Fibroblast of the conjunctiva (primary cell): Measurements from ENCODE around the gene INTS3.

Experiments
- DNase-seq: peaks from one replicate; pipeline ENCODE4 v3.0.0-alpha.2; 2010; ENCODE audit warnings: low read depth

The INTS3 gene, protein sequence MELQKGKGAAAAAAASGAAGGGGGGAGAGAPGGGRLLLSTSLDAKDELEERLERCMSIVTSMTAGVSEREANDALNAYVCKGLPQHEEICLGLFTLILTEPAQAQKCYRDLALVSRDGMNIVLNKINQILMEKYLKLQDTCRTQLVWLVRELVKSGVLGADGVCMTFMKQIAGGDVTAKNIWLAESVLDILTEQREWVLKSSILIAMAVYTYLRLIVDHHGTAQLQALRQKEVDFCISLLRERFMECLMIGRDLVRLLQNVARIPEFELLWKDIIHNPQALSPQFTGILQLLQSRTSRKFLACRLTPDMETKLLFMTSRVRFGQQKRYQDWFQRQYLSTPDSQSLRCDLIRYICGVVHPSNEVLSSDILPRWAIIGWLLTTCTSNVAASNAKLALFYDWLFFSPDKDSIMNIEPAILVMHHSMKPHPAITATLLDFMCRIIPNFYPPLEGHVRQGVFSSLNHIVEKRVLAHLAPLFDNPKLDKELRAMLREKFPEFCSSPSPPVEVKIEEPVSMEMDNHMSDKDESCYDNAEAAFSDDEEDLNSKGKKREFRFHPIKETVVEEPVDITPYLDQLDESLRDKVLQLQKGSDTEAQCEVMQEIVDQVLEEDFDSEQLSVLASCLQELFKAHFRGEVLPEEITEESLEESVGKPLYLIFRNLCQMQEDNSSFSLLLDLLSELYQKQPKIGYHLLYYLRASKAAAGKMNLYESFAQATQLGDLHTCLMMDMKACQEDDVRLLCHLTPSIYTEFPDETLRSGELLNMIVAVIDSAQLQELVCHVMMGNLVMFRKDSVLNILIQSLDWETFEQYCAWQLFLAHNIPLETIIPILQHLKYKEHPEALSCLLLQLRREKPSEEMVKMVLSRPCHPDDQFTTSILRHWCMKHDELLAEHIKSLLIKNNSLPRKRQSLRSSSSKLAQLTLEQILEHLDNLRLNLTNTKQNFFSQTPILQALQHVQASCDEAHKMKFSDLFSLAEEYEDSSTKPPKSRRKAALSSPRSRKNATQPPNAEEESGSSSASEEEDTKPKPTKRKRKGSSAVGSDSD

DNA sequence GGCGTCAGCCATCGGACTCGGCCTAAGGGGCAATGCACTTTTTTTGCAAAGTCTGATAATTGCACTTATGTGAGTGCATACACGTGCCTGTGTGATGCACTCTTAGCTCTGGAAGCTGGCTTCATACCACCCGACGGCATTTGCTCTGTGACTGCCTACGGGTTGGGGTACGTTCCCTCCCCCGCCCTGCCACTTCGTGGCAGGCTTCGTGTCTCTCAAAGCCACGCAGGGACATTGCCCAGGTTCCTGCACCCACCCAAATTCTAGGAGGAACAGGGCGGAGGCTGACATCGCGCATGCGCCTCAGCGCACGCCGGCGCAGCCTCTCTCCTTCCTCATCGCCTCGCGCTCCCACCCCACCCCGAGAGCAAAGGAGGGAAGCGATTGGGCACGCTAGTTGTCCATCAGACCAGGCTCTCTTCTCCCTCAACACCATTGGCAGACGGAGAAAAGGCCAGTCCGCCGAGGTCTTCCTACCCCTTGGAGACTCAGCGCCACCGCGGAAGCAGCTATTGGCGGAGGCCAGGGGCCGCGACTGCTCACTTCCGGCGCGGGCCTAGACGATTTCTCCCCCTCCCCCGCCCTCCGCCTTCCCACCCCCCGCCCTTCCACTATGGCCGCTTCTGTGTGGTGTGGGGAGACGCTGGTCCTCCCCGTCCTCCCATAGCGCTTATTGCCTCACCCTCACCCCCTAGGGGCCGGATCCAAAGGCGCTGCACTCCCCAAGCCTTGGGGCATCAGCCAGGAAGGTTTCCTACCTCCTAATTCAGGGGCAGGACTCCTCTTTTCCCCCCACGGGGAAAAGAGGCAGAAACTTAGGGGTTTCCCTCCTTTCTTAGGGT lies at the start of gene INTS3:
Gene INTS3 (plus strand): TSS at position 588 of the 842 bp plus-strand sequence. CDS start 585 bp downstream, outside the sequence.
- DNase-seq, result peak; percentile 100

DNA sequence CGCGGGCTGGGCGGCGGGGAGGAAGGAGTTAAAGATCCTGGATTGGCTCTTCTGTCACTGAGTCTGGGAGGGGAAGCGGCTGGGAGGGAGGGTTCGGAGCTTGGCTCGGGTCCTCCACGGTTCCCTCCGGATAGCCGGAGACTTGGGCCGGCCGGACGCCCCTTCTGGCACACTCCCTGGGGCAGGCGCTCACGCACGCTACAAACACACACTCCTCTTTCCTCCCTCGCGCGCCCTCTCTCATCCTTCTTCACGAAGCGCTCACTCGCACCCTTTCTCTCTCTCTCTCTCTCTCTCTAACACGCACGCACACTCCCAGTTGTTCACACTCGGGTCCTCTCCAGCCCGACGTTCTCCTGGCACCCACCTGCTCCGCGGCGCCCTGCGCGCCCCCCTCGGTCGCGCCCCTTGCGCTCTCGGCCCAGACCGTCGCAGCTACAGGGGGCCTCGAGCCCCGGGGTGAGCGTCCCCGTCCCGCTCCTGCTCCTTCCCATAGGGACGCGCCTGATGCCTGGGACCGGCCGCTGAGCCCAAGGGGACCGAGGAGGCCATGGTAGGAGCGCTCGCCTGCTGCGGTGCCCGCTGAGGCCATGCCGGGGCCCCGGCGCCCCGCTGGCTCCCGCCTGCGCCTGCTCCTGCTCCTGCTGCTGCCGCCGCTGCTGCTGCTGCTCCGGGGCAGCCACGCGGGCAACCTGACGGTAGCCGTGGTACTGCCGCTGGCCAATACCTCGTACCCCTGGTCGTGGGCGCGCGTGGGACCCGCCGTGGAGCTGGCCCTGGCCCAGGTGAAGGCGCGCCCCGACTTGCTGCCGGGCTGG lies 49.1 kb upstream of the INTS3 start, which contains the start of gene NPR1:
Gene NPR1 (plus strand): TSS at position 170 of the 818 bp plus-strand sequence. CDS start 421 bp downstream, at position 591.
- no peak for DNase-seq

DNA sequence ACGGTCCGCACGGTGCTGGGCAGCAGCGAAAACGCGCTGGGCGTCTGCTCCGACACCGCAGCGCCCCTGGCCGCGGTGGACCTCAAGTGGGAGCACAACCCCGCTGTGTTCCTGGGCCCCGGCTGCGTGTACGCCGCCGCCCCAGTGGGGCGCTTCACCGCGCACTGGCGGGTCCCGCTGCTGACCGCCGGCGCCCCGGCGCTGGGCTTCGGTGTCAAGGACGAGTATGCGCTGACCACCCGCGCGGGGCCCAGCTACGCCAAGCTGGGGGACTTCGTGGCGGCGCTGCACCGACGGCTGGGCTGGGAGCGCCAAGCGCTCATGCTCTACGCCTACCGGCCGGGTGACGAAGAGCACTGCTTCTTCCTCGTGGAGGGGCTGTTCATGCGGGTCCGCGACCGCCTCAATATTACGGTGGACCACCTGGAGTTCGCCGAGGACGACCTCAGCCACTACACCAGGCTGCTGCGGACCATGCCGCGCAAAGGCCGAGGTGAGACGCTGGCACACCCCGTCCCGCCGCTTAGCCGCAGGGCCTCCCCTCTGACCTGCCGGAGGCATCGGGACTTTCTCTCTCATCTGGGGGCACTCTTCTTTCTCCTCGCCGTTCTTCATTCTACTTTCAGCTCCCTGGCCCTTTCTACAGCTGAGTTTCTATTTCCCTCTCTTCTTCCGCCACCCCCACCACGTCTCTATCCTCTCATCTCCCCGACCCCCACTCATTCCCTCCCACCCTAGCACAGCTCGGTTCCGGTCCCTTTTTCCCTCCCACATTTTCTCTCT lies 48.3 kb upstream of the INTS3 start:
- no peak for DNase-seq

DNA sequence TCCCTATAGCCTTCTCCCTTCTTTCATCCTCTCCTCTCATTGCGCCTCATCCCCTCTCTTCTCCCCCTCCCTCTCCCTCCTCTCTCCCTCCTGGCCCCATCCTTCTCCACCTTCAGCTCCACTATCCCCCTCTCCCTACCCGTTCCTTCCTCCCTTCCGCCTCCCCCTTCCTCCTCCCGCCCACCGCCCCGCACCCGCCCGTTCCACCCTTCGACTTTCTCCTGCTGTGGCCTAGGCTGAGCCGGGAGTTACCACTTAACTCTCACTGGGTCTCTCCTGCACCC lies 47.8 kb upstream of the INTS3 start:
- no peak for DNase-seq

DNA sequence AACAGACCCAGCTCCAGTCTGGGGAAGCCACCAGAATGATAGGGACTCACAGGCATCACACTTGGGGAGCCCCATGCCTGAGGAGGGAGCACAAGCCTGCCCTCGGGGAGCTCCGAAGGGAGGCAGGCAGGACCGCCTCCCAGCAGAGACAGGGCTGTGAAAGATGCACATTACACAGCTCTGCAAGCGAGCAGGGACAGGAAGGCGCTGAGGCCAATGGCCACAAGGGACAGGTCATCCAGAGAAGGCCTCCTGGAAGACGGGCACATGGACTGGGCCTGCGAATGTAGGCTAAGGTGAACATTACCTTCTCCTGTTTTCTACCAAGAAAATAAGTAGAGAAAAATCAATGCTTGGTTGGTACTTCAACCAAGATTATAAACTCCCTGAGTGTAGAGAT lies 45.1 kb upstream of the INTS3 start:
- no peak for DNase-seq

DNA sequence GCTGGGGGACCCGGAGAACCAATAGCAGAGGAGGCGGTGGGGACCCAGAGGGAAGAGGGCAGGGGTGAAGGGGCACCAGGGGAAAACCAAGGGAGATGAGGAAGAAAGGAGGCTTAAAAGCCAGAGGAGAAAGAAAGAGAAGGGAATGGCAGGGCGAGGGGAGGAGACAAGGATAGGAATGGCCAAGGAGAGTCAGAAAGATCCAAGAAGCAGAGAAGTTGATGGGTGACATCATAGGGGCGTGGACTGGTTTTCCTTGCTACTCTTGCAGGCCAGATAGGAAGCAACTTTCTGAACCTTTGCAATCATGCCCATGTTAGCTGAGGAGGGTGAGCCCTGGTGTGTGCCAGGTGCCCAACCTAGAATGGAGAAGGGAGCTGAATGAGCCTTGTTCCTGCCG lies 44.0 kb upstream of the INTS3 start:
- no peak for DNase-seq

DNA sequence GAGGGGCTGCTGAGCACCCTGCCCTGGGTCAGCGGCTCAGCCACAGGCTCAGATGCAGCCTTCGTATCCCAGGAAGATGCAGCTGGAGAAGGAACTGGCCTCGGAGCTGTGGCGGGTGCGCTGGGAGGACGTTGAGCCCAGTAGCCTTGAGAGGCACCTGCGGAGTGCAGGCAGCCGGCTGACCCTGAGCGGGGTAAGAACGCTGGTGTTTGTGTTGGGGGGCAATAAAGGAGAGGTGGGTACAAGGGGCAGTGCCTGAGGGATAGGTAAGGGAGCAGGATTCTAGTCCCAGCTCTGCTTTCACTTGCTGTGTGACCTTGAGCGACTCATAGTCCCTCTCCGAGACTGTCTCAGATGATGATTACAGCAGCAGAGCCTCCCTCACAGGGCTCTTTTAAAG lies 43.0 kb upstream of the INTS3 start:
- DNase-seq, result no peak

DNA sequence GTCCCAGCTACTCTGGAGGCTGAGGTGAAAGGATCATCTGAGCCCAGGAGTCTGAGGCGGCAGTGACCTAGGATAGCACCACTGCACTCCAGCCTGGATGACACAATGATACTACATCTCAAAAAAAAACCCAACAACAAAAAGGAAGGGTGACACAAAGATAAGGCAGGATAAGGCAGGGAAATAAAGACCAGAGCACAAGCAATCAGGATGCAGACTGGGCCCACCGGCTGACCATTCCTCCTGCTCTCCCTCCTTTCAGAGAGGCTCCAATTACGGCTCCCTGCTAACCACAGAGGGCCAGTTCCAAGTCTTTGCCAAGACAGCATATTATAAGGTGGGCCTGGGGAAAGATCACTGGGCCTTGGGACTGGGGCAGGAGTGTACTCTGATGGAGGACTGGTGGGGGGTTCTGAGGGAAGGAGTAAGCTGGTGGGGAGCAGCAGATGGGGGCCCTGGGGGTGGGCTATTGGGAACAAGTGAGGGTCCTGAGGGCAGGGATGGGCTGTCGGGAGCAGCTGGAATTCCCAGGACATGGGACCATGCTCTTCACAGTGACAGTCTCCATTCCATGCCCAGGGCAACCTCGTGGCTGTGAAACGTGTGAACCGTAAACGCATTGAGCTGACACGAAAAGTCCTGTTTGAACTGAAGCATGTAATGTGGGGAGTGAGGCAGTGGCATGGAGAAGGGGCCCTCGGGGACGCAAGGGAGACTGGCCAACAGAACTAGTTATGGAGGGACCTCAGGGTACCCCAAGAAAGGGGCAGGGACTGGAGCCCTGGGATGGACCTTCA lies 42.1 kb upstream of the INTS3 start:
- no peak for DNase-seq

DNA sequence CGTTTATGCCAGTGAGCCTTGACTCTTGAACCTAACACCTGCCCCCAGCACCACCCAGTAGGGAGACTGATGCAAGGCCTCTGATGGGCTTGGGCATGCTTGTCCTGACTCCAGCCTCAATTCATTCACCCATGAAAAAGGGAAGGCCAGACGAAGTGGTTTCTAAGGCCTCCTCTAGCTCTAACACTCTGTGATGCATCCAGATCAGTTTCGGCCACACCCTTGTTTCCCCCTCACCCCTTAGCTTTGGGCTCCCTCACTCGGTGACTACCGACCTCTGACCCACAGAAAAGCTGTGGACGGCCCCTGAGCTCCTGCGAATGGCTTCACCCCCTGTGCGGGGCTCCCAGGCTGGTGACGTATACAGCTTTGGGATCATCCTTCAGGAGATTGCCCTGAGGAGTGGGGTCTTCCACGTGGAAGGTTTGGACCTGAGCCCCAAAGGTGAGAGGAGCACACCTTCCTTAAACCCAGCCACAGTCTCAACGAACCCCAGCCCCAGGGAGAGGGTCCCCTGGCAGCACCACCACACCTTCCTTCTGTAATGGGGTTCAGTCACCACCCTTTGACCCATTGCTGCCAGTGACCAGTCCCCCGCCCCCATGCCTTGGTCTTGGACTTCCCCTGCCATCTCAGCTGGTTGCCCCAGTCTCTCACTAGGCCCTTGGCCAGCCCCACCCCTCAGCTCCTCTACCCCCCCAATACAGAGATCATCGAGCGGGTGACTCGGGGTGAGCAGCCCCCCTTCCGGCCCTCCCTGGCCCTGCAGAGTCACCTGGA lies 40.3 kb upstream of the INTS3 start:
- DNase-seq, result no peak

DNA sequence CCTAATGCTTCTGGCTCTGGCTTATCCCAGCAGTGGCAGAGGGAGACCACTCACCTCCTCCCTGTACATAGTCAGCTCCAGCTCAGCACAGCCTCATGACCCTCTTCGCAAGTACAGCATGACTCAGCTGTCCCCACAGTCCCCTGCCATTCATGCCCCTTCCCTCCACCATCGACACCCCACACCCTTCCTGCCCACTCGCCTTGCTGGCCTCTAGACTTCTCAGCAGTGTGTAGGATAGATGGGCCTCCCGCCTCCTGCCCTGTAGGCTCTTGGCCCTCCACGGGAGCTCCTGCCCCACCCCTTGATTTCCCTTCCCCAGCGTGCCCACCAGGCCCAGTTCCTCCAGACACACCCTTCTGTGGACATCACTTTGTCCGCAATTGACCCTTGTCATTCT lies 39.6 kb upstream of the INTS3 start:
- no peak for DNase-seq

DNA sequence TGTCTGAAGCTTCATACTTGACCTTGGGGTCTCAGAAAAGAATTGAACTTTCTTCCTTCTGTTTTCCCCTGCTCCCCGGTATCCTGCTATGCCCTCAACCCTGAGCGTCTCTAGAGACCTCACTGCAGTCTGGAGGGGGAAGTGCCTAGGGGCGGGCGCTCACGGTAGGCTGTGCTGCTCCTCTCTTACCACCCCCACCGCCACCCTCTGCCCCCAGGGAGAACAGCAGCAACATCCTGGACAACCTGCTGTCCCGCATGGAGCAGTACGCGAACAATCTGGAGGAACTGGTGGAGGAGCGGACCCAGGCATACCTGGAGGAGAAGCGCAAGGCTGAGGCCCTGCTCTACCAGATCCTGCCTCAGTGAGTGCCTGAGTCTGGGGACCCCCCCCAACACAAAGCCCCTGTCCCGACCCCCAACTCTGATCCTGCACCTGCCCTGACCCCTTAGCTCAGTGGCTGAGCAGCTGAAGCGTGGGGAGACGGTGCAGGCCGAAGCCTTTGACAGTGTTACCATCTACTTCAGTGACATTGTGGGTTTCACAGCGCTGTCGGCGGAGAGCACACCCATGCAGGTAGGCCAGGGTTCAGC lies 39.0 kb upstream of the INTS3 start:
- DNase-seq, result no peak

DNA sequence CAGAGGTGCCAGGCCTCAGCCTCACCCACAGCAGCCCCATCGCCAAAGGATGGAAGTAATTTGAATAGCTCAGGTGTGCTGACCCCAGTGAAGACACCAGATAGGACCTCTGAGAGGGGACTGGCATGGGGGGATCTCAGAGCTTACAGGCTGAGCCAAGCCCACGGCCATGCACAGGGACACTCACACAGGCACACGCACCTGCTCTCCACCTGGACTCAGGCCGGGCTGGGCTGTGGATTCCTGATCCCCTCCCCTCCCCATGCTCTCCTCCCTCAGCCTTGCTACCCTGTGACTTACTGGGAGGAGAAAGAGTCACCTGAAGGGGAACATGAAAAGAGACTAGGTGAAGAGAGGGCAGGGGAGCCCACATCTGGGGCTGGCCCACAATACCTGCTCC lies 34.4 kb upstream of the INTS3 start:
- DNase-seq, result no peak

DNA sequence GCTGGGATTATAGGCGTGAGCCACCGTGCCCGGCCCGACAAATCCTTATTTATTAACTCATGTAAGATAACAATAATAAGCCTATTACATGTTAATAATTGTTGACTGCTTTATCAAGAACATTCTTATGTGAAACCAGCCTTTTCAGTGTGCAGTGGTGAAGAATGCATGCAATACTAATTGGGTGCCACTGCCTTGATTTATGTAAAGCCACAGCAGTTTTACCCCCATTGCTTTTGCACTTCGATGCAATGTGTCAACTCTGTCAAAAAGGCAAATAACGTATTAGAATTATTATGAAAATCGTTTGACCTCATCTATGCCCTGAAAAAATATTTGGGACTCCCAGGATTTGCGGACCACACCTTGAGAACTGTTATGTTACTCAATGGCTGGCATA lies 31.1 kb upstream of the INTS3 start:
- no peak for DNase-seq

DNA sequence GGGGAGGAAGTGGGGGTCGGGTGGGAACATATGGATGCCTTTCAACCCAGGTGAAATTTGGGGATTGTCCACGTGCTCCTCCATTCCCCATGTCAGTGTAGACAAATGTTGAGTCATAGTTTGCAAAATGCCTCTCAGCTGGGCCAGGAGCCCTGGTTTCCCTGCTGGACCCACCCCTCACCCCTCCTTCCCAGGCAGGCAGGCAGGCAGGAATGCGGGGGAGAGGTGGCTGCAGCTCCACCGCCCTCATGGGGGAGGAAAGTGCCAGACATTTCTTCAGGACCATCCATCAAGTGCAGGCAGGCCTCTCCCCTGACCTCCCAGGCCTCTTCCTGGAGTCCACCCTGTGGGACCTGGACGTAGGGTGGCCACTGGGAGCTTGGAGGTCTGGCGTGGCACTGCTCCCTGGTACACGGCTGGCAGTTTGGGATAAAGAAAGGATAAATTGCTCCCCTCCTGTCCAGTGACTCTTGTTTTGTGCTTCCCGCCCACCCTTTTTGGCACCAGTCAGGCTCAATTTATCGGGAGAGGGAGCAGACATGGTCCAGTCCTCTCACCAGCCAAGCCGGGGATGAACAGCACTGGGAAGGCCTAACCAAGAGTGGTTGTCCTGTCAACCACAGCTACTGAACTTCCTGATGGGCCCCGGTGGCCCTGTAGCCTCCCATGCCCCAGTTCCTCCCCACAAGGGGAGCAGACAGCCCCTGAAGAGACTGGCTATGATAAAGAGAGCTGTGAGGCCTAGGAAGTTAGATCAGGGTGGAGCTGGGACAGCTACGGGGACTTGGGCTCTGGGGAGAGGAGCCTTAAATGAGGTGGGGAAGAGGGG lies 30.4 kb upstream of the INTS3 start:
- no peak for DNase-seq

DNA sequence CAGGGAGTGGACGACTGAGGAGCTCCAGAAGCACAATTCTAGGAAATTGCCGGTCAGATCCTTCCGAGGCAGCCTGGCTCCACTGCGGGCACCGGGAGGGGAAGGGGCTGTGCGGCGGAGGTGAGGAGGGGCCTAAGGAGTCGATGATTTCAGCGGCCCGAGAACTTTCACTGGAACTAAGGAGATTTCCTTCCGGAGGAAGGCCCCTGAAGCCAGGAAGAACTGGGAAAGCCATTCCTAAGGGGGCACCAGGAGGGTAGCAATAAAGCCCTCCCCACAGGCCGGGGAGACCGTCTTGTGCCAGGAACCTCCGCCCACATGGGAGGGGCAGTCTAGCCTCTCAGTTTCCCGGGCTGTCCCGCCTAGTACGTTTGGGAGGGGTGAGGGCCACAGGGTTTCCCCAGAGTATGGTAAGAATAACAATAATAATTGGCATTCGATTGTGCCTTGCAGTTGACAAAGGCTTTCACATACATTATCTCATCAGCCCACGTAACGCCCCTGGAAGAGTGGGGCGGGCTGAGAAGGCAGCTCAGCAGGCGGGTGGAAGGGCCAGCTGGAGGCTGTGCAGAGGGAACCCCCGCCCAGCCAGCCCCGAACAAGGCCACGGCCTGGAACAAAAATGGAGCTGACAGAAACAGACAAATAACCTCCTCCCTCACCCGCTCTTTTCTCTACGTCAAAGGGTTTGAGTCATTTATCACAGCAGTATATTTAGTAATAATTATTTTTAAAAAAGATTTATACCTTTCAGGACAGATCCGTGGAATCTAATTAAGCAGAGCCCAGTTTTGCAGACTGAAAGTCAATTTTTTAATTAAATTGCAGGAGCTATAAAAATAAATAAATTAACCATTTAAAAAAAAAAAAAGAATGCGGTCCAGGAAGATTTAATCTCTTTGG lies 29.6 kb upstream of the INTS3 start:
- no peak for DNase-seq
